Stimulated activated CD8-positive, alpha-beta memory T cell treated with anti-CD3 and anti-CD28 coated beads, Interleukin-15, amount 100 ng/mL, for 4 hours (primary cell): ENCODE measurements around the gene RNF167.

Experiments used
- DNase-seq, 2 donors: peaks; one replicate each; pipeline ENCODE4 v3.0.0-alpha.2; 2020; ENCODE audit warnings: low read depth in 2 of 2

RNF167 gene

DNA sequence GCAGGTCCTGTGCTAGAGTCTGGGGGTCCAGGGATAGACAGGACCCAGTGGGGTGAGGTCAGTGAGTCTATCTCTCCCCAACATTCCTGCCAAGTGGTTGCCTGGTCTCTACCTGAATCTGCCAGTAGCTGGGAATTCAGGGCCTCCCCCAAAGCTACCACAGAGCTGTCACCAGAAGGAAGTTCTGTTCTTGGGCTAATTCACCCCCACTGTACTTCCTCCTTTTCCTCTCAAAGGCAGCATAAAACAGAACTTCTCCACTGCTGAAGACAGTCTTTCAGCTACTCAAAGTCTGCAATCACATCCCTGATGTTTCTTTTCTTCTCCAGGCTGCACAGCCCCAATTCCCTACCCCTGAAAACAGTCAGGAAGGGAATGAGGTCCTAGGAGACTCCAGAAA lies 38.7 kb downstream of the RNF167 start:
- DNase-seq, result no peak

GRCh38 chr17:4980644-4981216 lies 40.7 kb downstream of the RNF167 start:
- DNase-seq, result no peak

GRCh38 chr17:4982305-4982704 lies 42.2 kb downstream of the RNF167 start:
- no peak for DNase-seq

DNA sequence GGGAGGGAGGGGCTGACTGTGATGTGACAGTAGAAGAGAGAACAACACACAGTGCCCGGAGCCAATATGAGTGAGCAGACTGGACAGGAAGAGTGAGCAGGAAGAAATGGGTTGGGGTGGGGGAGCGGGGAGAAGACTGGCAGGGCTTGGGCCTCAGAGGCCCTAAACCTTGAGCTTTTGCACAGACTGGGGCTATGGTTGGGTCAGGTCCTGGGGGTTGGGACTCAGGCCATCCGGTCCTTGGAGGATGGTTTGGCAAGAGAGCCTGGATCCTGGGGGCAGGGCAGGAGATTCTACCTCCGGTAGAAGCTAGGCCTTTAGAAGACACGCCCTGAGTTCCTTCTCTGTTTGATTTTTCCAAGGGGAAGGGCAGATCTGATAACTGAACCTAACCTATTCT lies 46.3 kb downstream of the RNF167 start:
- no peak for DNase-seq

- DNase-seq, result peak; percentile 74 to 76
These were observed 47.1 kb downstream of the RNF167 start, which contains the start of gene CAMTA2 for GRCh38 chr17:4986951-4987766. Gene CAMTA2, minus strand, starts transcription at chr17:4987675. Its CDS starts 1,453 bp downstream, at chr17:4986222.

DNA sequence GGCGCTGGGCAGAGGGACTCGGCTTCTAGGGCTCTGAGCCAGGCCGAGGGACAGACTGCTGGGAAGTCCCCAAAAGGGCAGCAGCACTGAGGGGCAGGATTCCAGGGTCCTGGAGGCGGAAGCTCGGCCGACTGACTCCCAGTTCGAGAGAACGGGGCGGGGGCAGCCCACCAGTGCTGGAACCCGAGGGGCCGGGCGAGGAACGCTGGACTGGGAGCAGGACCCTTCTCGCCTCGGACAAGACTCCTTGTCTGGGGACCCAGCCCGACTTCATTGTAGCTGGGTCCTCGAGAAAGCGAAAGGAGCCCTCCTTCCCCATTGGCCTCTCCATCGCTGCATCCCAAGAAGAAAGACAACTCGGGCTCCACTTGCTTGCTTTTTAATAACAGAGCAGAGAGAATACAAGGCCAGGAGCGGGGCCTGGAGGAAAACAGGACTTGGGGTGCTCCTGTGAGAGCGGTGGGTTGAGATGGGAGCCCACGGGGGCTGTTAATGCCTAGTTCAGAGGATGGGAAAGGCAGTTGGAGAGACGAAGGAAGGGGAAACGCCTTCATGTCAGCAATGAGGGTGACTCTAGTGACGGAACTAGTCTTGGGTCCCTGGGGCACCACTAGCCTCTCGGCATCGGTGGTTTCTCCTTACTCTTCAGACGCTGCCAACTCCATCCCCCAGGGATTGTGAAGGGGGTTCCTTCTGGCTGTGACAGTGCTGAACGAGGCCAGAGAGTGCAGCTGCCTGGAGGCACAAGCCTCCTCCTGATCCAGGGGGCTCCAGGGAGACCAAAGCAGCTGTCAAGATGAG lies 47.9 kb downstream of the RNF167 start:
- DNase-seq, result no peak

DNA sequence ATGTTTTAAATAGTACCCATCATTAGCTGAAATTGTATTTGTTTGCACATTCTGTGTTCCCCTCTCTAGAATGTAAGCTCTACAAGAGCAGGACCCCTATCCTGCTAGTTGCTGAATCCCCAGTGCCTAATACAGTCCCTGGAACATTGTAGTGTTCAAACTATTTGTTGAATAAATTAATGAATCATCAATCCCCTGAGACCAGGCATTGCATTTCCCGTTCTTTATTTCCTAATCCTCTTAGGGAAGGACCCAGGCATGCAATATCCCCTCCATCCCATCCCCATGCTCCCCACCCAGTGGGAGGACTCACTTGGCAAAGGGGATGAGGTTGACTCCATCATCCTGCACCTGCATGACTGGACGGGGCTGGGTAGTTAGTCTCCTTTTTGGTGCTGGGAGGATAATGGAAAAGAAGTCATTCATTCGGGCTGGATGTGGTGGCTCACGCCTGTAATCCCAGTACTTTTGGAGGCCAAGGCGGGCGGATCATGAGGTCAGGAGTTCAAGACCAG lies 54.1 kb downstream of the RNF167 start:
- no peak for DNase-seq
